Measurements from ENCODE around the gene SMAD1.

Gene SMAD1

GRCh38 chr4:145489556-145489955 is 7.9 kb downstream of the SMAD1 start:
- no peak for DNase-seq (ENCODE audit: low read depth)

GRCh38 chr4:145490361-145490760 is 8.7 kb downstream of the SMAD1 start:
- no peak for DNase-seq (ENCODE audit: low read depth)

- DNase-seq (ENCODE audit: low read depth) = no peak
Observed at GRCh38 chr4:145490796-145491195, 9.1 kb downstream of the SMAD1 start.

GRCh38 chr4:145492376-145492775 is 10.7 kb downstream of the SMAD1 start:
- no peak for DNase-seq (ENCODE audit: low read depth)

GRCh38 chr4:145493166-145493565 is 11.5 kb downstream of the SMAD1 start:
- DNase-seq (ENCODE audit: low read depth) = no peak

- DNase-seq (ENCODE audit: low read depth) = no peak
Observed at GRCh38 chr4:145494666-145495270, 13.1 kb downstream of the SMAD1 start.

GRCh38 chr4:145496292-145496691 is 14.6 kb downstream of the SMAD1 start:
- no peak for DNase-seq (ENCODE audit: low read depth)

GRCh38 chr4:145497199-145498149 is 15.8 kb downstream of the SMAD1 start:
- no peak for DNase-seq (ENCODE audit: low read depth)

- no peak for DNase-seq (ENCODE audit: low read depth)
Observed at GRCh38 chr4:145498430-145498829, 16.8 kb downstream of the SMAD1 start.

- no peak for DNase-seq (ENCODE audit: low read depth)
Observed at GRCh38 chr4:145501051-145501660, 19.5 kb downstream of the SMAD1 start.

- DNase-seq (ENCODE audit: low read depth) = no peak
Observed at GRCh38 chr4:145502809-145503208, 21.2 kb downstream of the SMAD1 start.

GRCh38 chr4:145503486-145504072 is 21.9 kb downstream of the SMAD1 start:
- no peak for DNase-seq (ENCODE audit: low read depth)

GRCh38 chr4:145505995-145506394 is 24.3 kb downstream of the SMAD1 start:
- DNase-seq (ENCODE audit: low read depth) = no peak

- no peak for DNase-seq (ENCODE audit: low read depth)
Observed at GRCh38 chr4:145507636-145508035, 26.0 kb downstream of the SMAD1 start.

GRCh38 chr4:145511913-145512522 is 30.4 kb downstream of the SMAD1 start:
- DNase-seq (ENCODE audit: low read depth) = no peak

GRCh38 chr4:145513020-145513621 is 31.5 kb downstream of the SMAD1 start:
- DNase-seq (ENCODE audit: low read depth) = no peak

GRCh38 chr4:145520172-145520571 is 38.5 kb downstream of the SMAD1 start:
- DNase-seq (ENCODE audit: low read depth) = no peak

GRCh38 chr4:145521282-145521681 is 39.6 kb downstream of the SMAD1 start:
- DNase-seq (ENCODE audit: low read depth) = no peak

- DNase-seq (ENCODE audit: low read depth) = no peak
Observed at GRCh38 chr4:145523117-145523516, 41.5 kb downstream of the SMAD1 start.

GRCh38 chr4:145524552-145524951 is 42.9 kb downstream of the SMAD1 start:
- no peak for DNase-seq (ENCODE audit: low read depth)

- DNase-seq (ENCODE audit: low read depth) = no peak
Observed at GRCh38 chr4:145525291-145525740, 43.7 kb downstream of the SMAD1 start.

- DNase-seq (ENCODE audit: low read depth) = no peak
Observed at GRCh38 chr4:145527773-145528172, 46.1 kb downstream of the SMAD1 start.
